ENCODE data around the gene TMEM271.
"Not testable (repeated sequence)": the region's sequence is repeated elsewhere in the genome, so short reads cannot be mapped to it uniquely, and the experiment has no call there.

Gene TMEM271

GRCh38 chr4:578451-579443, 2.7 kb upstream of the TMEM271 start:
- no peak for DNase-seq

- peak; percentile 8 to 32 (median 29) for DNase-seq
Measured at GRCh38 chr4:577499-578450, 1.7 kb upstream of the TMEM271 start.

- DNase-seq, result peak in 1 of 3 donors; percentile 11
Measured at GRCh38 chr4:576991-577498, 950 bp upstream of the TMEM271 start.

GRCh38 chr4:575281-576141, 584 bp downstream of the TMEM271 start:
- DNase-seq, result peak in 2 of 3 donors; percentile 8 to 51

- DNase-seq, result no peak
Measured at GRCh38 chr4:574346-575161, 1.5 kb downstream of the TMEM271 start.

GRCh38 chr4:573122-573892, 2.8 kb downstream of the TMEM271 start:
- no peak for DNase-seq

GRCh38 chr4:572594-572993, 3.5 kb downstream of the TMEM271 start:
- no peak for DNase-seq

- no peak for DNase-seq
Measured at GRCh38 chr4:571838-572572, 4.1 kb downstream of the TMEM271 start.

- DNase-seq, result no peak
Measured at GRCh38 chr4:570754-571153, 5.3 kb downstream of the TMEM271 start.

- DNase-seq, result no peak
Measured at GRCh38 chr4:569958-570667, 6.0 kb downstream of the TMEM271 start.

- DNase-seq, result no peak
Measured at GRCh38 chr4:568962-569361, 7.1 kb downstream of the TMEM271 start.

- DNase-seq, result no peak
Measured at GRCh38 chr4:568351-568652, 7.8 kb downstream of the TMEM271 start.

GRCh38 chr4:567457-568350, 8.4 kb downstream of the TMEM271 start:
- no peak for DNase-seq

- no peak for DNase-seq
Measured at GRCh38 chr4:566508-567295, 9.4 kb downstream of the TMEM271 start.

GRCh38 chr4:566035-566434, 10.1 kb downstream of the TMEM271 start:
- no peak for DNase-seq

- DNase-seq, result not testable (repeated sequence)
Measured at GRCh38 chr4:565614-566013, 10.5 kb downstream of the TMEM271 start.

- DNase-seq, result not testable (repeated sequence)
Measured at GRCh38 chr4:562458-562857, 13.6 kb downstream of the TMEM271 start.

All from suppressor macrophage treated with lipopolysaccharide for 1 hour (primary cell).